Esophagus squamous epithelium (tissue), 5 donors: Measurements from ENCODE around the gene CTIF. TPM values are rescaled to one million over a fixed set of nuclear protein-coding genes. Genes with fewer than 3 reads are reported as not detected.

ENCODE experiments used
- DNase-seq: peaks from one replicate; lab custom pipeline; 2025; lab: John Stamatoyannopoulos, UW
- H3K27ac ChIP-seq, 4 donors: fragments of 200-600 bp; sonication (generic); one replicate each; pipeline ENCODE4 v1.5.1; 2016 to 2019; ENCODE audit warnings: mild to moderate bottlenecking in 1 of 4
- H3K27me3 ChIP-seq, 4 donors: fragments of 200-600 bp; sonication (generic); 1 replicate in 3 of 4; 2 replicates in 1 of 4; pipeline versions ENCODE4 v1.5.1 to v1.6.0; 2017 to 2021; ENCODE audit warnings: antibody characterized with exemption in 1 of 4
- H3K36me3 ChIP-seq, 3 donors: fragments of 200-600 bp; sonication (generic); one replicate each; pipeline ENCODE4 v1.5.1; 2016 to 2019
- H3K4me1 ChIP-seq, 3 donors: fragments of 200-600 bp; sonication (generic); one replicate each; pipeline ENCODE4 v1.5.1; 2017 to 2019
- H3K4me3 ChIP-seq, 4 donors: fragments of 200-600 bp; sonication (generic); 1 replicate in 3 of 4; 2 replicates in 1 of 4; pipeline ENCODE4 v1.5.1; 2016 to 2019; ENCODE audit warnings: mild to moderate bottlenecking in 2 of 4, moderate library complexity in 1 of 4
- H3K9me3 ChIP-seq, 3 donors: fragments of 200-600 bp; sonication (generic); one replicate each; pipeline ENCODE4 v1.5.1; 2016 to 2019
- CTCF ChIP-seq, 6 experiments: fragments of 450-650 bp in 4 of 6; fragments of 200-600 bp in 2 of 6; sonication (generic) in 2 of 6; IDR thresholded peaks; one replicate each; pipeline ENCODE4 v1.5.1; 2016 to 2019; ENCODE audit warnings: antibody characterized with exemption in 6 of 6, mild to moderate bottlenecking in 4 of 6, moderate library complexity in 4 of 6
- POLR2A ChIP-seq, 4 donors: fragments of 450-650 bp; IDR thresholded peaks; one replicate each; pipeline ENCODE4 v1.6.1; 2017; ENCODE audit warnings: antibody characterized with exemption in 4 of 4, mild to moderate bottlenecking in 4 of 4, moderate library complexity in 3 of 4
- WGBS, 2 donors: methylation state at CpG; one replicate each; pipeline ENCODE4 v1.1.5; 2018; 5-methylcytosine and 5-hydroxymethylcytosine counted together
- intact Hi-C: fragments of 100-400 bp; cut with DNase I; formaldehyde crosslinking; loops from one replicate; pipeline ENCODE4 v1.15.0; 2022
- total RNA-seq, 4 donors: library from RNA; depleted of rRNA; stranded (reverse); fragments of >200 nt; gene quantifications; one replicate each; pipeline ENCODE4 v1.1.0, GENCODE V29; 2016
- donor health status: DM: yes; HTN: yes; CAD: no.

Gene CTIF
- total RNA-seq, 4 donors from 2014 or later, result 4.7 to 24.2 (median 10.2) TPM

- intact Hi-C loops, result no loop called here
- peaks cover 0 to 27% (median 1%) of the 10 kb centered on the region in 3 donors for H3K4me1 ChIP-seq
- no peak for DNase-seq
- 78 to 80% methylated on average over 1 of the region's 5 CpGs for WGBS, 2 donors
- H3K4me3 ChIP-seq, result no peak overlapping the region
- no peak overlapping the region for H3K27ac ChIP-seq
- no peaks in the 10 kb centered on the region for H3K36me3 ChIP-seq
- no peaks in the 10 kb centered on the region for H3K27me3 ChIP-seq
- H3K9me3 ChIP-seq, result no peaks in the 10 kb centered on the region
- TF ChIP-seq CTCF (IDR thresholded peaks at IDR 0.05) (no peak), POLR2A (IDR thresholded peaks at IDR 0.05) (no peak)
These were observed 72.4 kb downstream of the CTIF start for GRCh38 chr18:48611203-48611602.

GRCh38 chr18:48611785-48612480 lies 73.1 kb downstream of the CTIF start:
- H3K9me3 ChIP-seq, result no peaks in the 10 kb centered on the region
- H3K4me1 ChIP-seq, result peaks cover 0 to 34% (median 6%) of the 10 kb centered on the region in 3 donors
- no peak overlapping the region for H3K27ac ChIP-seq

GRCh38 chr18:48612511-48612910 lies 73.7 kb downstream of the CTIF start:
- Histone ChIP-seq H3K4me1 (peaks cover 0 to 40% (median 6%) of the 10 kb centered on the region in 3 donors), H3K4me3 (no peak overlapping the region), H3K27me3 (no peaks in the 10 kb centered on the region), H3K27ac (peak overlapping the region in 2 of 4 donors; percentile 67 to 74), H3K36me3 (no peaks in the 10 kb centered on the region), H3K9me3 (no peaks in the 10 kb centered on the region)
- no peak for TF ChIP-seq CTCF (IDR thresholded peaks at IDR 0.05)
- no peak for TF ChIP-seq POLR2A (IDR thresholded peaks at IDR 0.05)
- intact Hi-C loops, result no loop called here
- no peak for DNase-seq
- 85 to 100% methylated on average over 2 to 4 of the region's 6 CpGs for WGBS, 2 donors

More at GRCh38 chr18:48611785-48612480, 73.1 kb downstream of the CTIF start:
- WGBS, 2 donors, result 85 to 94% methylated on average over 6 to 7 of the region's 10 CpGs
- no peaks in the 10 kb centered on the region for H3K27me3 ChIP-seq
- H3K36me3 ChIP-seq, result no peaks in the 10 kb centered on the region
- H3K4me3 ChIP-seq, result no peak overlapping the region
- TF ChIP-seq POLR2A (IDR thresholded peaks at IDR 0.05), result no peak
- TF ChIP-seq CTCF (IDR thresholded peaks at IDR 0.05), result no peak
- intact Hi-C loops, result no loop called here
- DNase-seq, result no peak

GRCh38 chr18:48612917-48613316 lies 74.1 kb downstream of the CTIF start:
- Histone ChIP-seq H3K27ac (peak overlapping the region in 3 of 4 donors; percentile 31 to 74 (median 67)), H3K9me3 (no peaks in the 10 kb centered on the region), H3K27me3 (no peaks in the 10 kb centered on the region), H3K36me3 (no peaks in the 10 kb centered on the region), H3K4me1 (peaks cover 0 to 44% (median 6%) of the 10 kb centered on the region in 3 donors), H3K4me3 (no peak overlapping the region)
- intact Hi-C loops, result no loop called here
- 65 to 78% methylated on average over 4 of the region's 4 CpGs for WGBS, 2 donors
- DNase-seq, result no peak
- no peak for TF ChIP-seq CTCF (IDR thresholded peaks at IDR 0.05)
- TF ChIP-seq POLR2A (IDR thresholded peaks at IDR 0.05), result no peak

- Histone ChIP-seq H3K4me1 (peaks cover 0 to 51% (median 6%) of the 10 kb centered on the region in 3 donors), H3K9me3 (no peaks in the 10 kb centered on the region), H3K4me3 (no peak overlapping the region), H3K36me3 (no peaks in the 10 kb centered on the region), H3K27me3 (no peaks in the 10 kb centered on the region), H3K27ac (peak overlapping the region in 2 of 4 donors; percentile 67 to 74)
- WGBS, 2 donors, result 48 to 54% methylated on average over 10 to 14 of the region's 15 CpGs
- TF ChIP-seq POLR2A (IDR thresholded peaks at IDR 0.05), result no peak
- TF ChIP-seq CTCF (IDR thresholded peaks at IDR 0.05), result no peak
- DNase-seq, result no peak
- intact Hi-C loops, result no loop called here
These were observed 75.0 kb downstream of the CTIF start for GRCh38 chr18:48613589-48614404.
